GM12874 (cell line): ENCODE measurements around the gene ITGA7.

Experiments used
- CTCF ChIP-seq: IDR thresholded peaks from 2 replicates; pipeline ENCODE4 v1.5.1; 2011; ENCODE audit warnings: low read depth, mild to moderate bottlenecking, control low read depth, low read length, moderate library complexity; ENCODE audit not compliant: insufficient read depth

Gene ITGA7

GRCh38 chr12:55705782-55706402, 1.8 kb downstream of the ITGA7 start:
- TF ChIP-seq CTCF: peak; percentile 59

- no peak for TF ChIP-seq CTCF
Observed at GRCh38 chr12:55704824-55705718, 2.6 kb downstream of the ITGA7 start.

DNA sequence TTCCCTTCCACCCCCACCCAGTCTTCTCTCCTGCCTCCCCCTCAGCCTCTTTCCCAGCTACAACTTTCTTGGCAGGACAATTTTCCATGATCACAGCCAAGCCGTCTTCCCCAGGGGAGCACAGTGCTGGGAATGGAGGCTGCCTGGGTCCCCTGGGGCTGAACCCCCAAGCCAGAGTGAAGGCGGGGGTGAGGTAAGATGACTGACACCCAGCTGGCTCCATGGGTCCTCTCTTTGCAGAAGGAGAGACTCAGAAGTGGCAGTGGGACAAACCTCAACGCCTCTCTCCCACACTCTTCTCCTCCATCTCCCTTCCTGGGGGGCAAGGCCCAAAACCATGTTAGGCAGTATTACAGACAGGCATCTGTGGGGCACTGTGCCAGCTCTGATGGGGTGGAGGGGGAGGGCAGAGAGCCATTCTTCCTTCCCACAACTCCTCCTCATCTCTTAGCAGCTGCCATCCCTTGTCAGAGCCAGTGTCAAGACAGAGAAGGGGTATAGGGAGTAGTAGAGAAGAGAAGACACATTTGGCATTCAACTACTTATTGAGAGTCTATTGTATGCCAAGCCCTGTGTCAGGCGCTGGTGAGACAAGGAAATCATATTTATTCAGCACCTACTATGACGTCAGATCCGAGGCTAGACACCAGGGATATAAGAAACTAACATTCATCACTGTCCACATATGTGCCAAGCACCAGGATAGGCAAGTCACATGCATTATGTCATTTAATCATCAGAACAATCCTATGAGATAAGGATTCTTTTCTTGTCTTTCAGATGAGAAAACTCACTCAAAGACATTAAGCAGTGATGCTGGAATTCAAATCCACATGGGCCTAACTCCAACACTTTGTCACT, 3.6 kb downstream of the ITGA7 start:
- no peak for TF ChIP-seq CTCF

DNA sequence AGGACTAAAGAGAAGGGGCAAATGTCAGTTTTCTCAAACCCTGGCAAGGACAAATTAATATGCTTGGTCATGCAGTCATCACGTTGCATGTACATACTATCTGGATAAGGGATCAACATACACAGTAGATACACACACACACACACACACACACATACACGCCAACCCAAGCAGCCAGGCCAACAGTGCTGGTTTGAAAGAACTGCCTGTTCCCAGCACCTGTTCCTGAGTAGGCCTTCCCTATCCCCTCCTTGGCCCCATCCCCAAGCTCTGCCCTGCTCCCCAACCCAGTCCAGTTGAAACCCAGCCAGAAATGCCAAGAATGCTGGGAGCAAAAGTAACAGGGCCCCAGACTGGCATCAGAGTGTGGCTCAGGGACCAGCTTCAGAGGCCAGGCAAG, 4.4 kb downstream of the ITGA7 start:
- no peak for TF ChIP-seq CTCF

DNA sequence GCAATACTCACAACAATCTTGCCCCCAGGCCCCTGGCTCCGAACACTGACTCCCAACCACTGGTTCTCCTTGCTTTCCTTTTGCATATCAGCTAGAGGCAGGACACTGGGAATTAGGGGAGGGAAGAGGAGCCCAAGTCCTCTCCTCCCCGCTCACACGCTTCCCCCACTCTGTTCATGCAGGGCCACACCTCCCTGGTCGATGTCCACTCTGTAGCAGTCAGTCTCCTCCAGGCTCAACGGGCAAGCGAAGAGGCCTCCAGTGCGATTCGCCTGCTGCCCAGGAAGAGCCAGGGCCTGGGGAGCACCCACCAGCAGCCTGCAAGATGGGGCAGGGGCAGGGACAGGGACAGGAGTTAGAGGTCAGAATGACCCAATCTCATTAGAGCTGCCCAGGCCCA, 4.8 kb downstream of the ITGA7 start:
- no peak for TF ChIP-seq CTCF

- TF ChIP-seq CTCF: no peak
Observed at GRCh38 chr12:55700255-55701018, 7.3 kb downstream of the ITGA7 start.
